NCI-H69 (cell line): ENCODE results near the gene MLEC.

Source experiments
- DNase-seq: peaks from one replicate; lab custom pipeline; 2025; lab: John Stamatoyannopoulos, UW

The MLEC gene, protein sequence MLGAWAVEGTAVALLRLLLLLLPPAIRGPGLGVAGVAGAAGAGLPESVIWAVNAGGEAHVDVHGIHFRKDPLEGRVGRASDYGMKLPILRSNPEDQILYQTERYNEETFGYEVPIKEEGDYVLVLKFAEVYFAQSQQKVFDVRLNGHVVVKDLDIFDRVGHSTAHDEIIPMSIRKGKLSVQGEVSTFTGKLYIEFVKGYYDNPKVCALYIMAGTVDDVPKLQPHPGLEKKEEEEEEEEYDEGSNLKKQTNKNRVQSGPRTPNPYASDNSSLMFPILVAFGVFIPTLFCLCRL

DNA sequence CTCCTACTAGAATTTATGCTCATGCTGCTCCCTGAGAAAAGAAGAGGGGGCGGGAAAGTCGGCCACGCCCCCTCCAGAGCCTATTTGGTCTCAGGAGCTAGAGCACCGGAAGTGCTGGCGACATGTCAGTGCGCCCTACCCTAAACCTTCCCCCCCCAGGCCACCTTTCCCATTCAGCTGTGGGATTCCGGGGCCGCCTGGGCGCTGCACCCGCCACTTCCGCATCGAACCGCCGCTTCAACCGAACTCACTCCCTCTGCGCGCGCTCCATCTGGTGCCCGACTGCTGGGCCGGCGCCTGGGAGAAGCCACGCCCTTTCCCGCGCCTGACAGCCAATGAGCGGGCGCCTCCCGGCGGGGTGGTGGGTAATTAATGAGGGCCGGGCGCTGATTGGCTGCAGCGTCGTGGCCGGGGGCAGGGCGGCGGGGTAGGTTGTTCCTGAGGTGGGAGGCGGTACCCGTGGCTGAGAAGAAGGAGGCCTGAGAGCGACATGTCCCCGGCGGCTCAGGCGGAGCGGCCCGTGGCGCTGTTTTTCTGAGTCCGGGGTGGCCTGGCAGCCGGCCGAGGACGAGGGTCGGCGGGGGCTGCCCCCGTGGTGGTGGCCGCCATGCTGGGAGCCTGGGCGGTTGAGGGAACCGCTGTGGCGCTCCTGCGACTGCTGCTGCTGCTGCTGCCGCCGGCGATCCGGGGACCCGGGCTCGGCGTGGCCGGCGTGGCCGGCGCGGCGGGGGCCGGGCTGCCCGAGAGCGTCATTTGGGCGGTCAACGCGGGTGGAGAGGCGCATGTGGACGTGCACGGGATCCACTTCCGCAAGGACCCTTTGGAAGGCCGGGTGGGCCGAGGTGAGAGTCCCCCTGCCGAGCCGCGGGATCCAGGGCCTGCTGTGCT, at the start of gene MLEC:
Gene MLEC (plus strand): TSS at position 460 of the 888 bp plus-strand sequence. CDS start 148 bp downstream, at position 608.
- peak; percentile 99 for DNase-seq

DNA sequence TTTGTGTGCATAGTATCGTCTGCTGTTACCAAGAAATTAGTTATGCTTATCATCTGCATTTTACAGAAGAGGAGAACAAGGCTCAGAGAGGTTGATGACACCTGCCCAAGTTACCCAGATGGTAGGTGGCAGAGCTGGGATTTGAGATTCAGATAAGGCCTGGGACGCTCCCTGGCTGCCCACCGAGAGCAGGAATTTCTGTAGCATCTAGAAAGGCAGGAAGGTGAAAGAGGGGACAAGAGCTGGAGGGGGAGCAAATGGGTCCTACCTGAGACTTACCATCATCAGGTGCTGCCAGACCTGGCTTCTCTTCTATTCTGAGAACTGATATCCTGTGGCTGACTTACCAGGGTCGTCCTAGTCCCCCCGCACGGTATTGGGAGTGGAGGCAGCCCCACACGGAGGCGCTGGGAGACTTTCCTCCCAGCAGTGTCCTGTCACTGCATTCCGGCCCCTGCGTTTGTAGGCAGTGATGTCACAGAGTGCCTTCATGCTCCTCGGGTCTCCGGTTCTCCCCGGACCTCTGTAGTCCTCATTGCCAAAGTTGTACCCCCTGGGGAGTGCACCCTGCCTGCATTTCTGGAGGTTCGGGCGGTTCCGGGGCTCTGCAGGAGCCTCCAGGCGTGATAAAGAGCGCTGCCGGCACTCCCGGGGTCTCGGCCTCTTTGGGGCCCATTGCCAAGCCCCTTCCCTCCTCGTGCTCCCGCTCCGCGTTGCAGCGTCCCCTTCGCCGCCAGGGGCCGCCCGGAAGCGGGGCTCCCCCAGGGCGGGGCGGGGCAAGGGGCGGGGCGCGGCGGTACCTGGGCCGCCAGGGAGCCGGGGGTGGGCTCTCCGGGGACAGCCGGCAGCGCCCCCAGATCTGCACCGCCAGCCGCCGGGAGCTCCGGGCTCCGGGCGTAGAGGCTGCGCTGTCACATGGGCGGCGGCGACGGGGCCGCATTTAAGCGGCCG, 46.9 kb upstream of the MLEC start, which contains the start of gene CABP1:
Gene CABP1 (plus strand): TSS at position 856 of the 951 bp plus-strand sequence. CDS start 60 bp downstream, at position 916.
- DNase-seq = peak; percentile 74

DNA sequence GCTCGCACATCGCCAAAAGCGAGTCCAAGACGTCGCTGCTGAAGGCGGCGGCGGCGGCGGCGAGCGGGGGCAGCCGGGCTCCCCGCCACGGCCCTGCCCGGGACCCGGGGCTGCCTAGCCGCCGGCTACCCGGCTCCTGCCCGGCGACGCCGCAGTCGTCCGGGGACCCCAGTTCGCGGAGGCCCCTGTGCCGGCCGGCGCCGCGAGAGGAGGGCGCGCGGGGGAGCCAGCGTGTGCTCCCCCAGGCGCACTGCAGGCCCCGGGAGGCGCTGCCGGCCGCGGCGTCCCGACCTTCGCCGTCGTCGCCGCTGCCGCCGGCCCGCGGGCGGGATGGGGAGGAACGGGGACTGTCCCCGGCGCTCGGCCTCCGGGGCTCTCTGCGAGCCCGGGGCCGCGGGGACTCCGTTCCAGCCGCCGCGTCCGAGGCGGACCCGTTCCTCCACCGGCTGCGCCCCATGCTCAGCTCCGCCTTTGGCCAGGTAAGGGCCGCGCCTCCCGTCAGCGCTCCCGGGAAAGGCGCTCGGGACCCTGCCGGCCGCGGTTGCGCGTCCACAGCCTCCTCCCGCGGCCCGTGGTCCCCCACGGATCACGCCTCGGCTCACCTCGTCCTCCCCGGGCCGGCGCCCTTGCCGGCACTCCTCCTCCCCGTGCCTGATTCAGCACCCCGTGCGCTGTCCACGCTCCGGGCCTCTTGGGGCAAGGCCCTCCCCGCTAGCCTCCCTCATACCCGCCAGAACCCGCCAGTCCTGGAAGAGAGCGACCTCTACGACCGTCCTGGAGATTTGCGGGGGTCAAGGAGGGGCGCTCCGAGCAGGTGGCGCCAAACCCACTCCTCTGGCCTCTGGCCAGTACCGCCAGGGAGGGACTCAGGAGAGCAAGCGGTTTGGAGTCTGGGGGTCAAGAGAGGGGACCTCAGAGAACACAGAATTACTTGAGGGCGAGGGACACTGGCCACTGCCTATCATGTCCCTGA, 45.8 kb upstream of the MLEC start:
- peak; percentile 53 for DNase-seq

DNA sequence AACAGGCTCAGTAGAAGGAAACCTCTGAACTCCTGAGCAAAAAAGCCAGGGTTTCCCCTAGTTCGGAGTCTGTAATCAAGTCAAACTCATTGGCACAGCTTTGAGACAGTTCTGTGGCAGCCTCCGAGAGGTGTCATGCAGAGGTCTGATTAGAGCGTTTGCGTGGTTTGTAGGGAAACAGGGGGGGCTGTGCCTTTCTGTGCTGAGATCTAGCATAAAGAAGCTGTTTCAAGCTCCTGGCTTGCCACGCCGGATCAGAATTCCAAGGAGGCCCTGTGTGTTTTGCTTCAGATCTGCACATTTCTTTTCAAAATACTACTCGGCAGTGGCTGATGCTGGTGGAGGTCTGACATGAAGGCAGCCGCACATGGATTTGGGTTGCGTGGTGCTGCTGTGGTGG, 44.8 kb upstream of the MLEC start:
- DNase-seq = no peak

DNA sequence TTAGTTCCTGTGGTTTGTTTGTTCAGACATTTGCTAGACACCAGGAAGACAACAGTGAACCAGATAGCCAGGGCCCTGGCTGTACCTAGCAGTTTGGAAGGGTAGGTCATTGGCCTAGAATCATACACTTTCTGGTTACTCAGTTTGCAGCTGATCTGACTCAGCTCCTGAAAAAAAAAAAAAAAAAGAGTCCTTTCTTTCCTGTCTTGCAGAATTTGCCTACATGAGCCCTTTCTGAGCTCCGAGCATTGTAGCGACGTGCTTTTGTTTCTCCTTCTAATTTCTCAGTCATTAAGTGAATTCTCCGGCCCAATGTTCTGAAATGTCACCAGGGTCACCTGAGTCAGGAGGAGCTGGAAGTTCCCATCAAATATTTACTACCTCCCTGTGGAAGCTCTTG, 44.1 kb upstream of the MLEC start:
- no peak for DNase-seq

DNA sequence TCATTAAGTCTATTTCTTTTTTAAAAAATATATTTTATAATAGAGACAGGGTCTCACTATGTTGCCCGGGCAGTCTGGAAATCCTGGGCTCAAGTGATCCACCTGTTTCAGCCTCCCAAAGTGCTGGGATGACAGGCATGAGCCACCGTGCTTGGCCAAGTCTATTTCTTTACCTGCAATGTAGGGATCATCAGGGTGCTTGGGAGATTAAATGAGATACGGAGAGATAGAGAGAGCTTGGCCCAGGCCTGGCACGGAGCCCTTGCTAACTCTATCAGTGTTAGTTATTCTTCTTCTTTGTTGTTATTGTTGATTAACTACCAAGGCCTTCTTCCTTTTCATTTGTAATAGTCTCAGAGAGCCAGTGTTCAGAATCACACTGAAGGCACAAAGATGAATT, 43.4 kb upstream of the MLEC start:
- no peak for DNase-seq

DNA sequence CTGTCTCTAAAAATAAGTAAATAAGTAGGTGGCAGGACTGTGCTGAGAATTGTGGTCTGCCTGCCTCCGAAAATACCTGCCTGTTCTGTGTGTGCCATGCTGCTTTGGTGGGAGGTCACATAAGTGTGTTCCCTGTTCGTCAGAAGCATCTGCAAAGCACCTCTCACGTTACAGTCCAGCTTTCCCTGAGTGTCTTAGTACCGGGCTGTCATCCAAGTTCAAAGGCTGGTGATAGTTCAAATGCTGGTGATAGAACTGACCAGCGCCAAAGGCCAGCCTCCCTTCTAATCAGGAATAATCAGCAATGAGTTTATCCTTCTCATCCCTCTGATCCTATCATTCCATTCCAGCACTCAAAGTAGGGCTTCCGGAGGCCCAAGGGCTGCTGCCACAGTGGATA, 40.9 kb upstream of the MLEC start:
- no peak for DNase-seq

DNA sequence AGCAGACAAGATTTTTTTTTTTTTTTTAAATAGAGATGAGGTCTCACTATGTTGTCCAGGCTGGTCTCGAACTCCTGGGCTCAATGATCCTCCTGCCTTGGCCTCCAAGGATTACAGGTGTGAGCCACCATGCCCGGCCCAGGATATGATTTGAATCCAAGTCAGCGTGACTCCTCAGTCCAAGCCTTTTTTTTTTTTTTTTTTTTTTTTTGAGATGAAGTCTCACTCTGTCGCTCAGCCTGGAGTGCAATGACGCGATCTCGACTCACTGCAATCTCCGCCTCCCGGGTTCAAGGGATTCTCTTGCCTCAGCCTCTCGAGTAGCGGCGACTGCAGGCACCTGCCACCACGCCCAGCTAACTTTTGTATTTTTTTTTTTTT, 39.6 kb upstream of the MLEC start:
- DNase-seq = no peak

DNA sequence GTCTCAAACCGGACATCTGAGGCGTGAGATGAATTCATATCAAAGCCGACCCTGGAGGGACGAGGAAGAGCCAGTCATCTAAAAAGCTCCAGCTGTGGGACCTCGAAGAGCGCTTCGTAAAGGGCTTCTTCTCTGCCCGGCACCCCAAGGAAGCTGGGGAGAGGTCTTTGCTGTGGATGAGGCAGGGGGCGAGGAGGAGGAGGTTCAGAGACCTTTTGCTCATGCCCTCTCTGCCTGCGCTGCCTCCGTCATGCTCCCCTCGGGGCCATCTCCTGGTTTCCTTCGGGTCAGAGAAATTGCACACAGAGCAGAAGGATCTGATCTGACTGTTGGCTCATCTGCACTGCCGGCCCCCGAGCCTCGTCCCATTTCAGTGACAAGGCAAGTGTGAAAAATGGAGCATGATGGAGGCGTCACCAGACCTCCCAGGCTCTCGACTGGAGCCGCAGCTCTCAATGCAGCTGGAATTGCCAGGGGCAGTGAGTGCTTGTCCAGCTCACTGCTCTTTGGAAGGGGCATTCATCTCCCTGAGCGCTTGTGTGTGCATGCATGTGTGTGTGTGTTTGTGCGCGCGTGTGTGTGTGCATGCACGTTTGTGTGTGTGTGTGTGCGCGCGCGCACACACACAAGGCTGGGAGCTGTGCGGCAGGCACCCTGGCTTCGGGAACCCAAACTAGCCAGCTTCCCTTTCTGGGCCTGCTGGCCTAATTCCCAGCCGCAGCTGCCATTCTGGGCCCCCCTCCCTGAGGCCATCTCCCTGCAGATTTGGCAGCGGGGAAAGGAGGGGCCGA, 37.3 kb upstream of the MLEC start:
- DNase-seq = peak; percentile 58

DNA sequence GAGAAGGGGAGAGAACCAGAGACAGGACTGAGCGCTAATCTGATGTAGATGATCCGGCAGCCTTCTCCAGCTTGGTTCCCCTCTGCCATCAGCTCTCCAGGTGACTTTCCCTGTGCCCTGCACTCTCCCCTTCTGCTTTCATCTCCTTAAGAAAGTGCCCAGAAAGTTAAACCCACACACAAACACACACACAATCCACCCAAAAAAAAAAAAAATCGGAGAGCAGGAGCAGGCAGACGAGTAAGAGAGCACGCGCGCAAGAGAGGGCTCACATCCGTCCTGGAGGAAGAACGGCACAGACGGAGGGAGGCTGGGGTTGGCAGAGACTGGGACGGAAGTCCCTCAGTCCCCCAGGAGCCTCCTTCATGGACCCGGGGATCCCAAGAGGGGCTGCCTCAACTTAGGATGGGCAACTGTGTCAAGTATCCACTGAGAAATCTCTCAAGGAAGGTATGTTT, 36.7 kb upstream of the MLEC start:
- DNase-seq = no peak

DNA sequence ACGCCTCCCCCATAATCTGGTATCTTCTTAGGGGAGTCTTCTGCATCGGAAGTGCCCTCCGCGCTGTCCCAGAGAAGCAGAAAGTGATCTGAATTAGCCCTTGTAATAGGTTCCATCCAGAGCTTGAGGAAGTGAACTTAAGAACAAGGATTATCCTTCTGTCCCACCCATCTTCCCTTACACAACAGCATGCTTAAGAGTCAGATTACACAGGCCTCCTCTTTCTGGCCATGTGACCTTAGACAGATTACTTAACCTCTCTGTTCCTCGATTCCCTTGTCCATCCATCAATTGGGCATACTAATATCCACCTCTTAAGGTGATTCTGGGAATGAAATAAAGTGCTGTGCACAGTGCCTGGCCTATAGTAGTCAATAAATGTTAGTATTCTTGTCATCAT, 35.1 kb upstream of the MLEC start:
- DNase-seq = no peak

DNA sequence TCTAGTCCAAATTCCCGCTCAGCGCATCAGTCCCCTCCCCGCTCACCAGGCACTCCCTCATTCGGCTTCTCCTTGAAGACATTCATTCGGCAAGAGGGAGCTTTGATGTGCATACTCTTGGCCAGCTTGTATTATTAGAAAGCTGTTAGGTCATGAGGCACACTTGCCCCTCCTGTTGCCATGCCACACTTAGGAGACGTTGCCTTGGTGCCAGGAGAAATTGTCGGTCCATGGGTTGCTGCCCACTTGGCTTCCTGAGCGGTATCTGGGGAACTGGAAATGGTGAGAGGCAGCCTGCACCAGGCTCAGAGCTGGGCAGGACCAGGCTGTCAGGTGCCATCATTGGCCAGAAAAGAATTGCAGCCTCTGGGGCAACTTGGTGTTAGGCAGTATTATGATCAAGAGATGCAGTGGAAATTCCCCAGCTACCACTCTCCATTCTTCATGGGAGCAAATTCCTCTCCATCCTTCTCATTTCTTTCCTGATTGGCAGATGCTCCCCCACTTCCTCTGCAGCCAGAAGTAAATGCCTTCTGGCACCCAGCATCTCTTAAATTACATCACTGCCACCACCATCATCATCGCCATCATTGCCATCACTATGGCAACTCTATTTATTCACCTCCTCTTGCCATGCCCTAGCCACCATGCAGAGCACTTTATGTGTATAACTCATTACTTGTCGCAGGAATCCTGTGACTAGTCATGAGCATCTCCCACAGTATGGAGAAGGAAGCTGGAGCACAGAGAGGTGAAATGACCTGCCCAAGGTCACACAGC, 34.1 kb upstream of the MLEC start:
- DNase-seq = peak; percentile 39

DNA sequence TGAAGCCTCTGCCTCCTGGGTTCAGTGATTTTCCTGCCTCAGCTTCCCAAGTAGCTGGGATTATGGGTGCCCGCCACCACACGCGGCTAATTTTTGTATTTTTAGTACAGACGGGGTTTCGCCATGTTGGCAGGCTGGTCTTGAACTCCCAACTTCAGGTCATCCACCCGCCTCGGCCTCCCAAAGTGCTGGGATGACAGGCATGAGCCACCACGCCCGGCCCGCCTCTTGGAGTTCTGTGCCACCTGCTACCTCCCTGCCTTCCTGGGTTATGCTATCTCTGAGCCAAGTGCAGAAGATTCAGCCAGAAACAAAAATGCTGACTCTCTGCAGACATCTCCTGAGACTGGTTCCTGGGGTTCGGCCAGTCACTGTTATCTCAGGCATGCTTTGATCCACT, 33.3 kb upstream of the MLEC start:
- no peak for DNase-seq

DNA sequence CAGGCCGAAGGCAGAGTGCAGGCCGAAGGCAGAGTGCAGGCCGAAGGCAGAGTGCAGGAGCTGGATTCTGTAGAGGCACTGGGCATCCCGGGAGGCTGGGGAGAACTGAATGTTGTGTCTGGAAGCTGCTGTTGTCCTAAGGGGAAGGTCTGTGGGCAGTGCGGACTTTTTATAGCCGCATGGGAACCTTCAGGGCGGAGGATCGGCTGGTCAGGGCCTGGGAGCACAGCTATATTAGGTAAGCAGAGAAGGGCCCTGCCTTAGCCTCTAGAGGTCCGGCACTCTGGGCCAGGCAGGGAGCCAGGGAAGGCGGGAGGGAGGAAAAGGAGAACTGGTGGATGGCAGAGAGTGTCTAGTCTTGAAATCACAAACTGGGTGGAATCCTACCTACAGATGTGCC, 32.3 kb upstream of the MLEC start:
- no peak for DNase-seq

DNA sequence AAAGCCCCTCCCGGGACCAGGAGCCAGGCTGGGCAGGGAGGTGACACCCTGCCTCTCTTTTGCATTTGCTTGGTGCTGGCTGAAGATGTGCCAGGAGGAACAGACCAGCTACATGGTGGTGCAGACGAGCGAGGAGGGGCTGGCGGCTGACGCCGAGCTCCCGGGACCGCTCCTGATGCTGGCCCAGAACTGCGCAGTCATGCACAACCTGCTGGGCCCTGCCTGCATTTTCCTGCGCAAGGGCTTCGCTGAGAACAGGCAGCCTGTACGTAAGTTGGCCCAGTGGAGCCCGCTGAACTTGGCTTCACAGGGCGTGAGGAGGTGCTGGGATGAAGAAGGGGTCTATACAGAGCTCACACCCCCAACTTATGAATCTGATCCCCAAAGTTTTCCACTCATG, 30.9 kb upstream of the MLEC start:
- DNase-seq = no peak

DNA sequence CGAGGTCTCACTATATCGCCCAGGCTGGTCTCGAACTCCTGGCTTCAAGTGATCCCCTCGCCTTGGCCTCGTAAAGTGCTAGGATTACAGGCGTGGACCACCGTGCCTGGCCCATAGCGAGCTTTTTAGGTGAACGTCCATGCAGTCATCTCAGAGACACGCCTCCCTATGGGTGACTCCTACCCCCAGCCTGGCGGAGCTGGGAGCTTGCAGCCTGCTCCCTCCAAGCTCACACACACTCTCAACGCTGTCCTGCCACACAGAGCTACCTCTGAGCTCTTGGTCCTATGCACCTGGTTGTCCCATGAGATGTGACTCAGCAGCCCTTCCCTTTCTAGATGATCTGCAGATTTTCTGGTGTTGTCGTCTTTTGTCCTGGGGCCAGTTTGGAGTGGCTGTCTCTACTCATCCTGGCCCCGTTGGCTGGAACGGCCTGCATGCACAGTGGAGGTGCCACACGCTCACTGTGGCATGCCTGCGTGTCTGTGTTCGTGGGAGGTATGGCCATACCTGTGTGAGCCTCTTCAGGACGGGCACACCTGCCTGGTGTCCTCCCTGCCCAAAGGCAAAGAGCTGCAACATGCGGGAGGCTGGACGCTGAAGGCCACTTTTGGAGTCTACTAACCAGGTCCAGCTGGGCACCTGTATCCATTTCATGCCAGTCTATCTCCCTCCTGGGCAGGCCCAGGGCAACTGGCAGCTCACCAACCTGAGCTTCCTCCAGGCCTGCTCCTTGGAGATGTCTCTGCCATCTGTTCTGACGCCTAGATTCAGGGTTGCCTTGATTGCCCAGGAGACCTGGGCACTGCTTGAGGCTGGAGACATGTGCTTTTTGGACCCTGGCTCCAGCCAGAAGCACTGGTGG, 28.4 kb upstream of the MLEC start:
- no peak for DNase-seq

DNA sequence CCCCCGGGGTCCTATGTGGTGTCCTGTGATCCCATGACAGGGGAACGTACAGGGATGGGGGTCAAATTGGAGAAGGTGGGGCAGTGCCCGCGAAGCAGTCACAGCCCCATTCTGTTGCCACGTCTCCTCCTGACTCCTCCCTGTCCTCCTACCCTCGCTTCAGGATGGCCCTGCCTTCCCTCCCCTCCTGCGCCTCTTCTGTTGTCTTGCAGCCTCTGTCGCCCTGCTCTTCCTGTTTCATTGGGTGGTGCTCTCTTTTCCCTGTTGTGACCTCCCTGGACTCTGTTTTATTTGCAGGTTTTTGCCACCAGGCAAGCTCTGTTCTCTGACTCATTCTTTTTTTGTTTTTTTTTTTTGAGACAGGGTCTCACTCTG, 27.8 kb upstream of the MLEC start:
- peak; percentile 16 for DNase-seq

DNA sequence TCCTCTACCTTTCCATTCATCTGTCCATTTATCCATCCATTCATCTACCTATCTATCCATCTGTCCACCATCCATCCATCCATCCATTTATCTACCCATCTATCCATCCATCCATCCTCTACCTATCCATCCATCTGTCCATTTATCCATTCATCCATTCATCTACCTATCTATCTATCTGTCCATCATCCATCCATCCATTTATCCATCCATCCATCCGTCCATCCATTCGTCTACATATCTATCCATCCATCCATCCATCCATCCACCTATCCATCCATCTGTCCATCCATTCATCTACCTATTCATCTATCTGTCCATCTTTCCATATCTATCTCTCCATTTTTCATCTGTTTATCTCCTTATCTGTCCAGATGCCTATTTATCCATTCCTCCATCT, 25.5 kb upstream of the MLEC start:
- no peak for DNase-seq
